ENCODE results near the gene B4GALNT2.

The B4GALNT2 gene

DNA sequence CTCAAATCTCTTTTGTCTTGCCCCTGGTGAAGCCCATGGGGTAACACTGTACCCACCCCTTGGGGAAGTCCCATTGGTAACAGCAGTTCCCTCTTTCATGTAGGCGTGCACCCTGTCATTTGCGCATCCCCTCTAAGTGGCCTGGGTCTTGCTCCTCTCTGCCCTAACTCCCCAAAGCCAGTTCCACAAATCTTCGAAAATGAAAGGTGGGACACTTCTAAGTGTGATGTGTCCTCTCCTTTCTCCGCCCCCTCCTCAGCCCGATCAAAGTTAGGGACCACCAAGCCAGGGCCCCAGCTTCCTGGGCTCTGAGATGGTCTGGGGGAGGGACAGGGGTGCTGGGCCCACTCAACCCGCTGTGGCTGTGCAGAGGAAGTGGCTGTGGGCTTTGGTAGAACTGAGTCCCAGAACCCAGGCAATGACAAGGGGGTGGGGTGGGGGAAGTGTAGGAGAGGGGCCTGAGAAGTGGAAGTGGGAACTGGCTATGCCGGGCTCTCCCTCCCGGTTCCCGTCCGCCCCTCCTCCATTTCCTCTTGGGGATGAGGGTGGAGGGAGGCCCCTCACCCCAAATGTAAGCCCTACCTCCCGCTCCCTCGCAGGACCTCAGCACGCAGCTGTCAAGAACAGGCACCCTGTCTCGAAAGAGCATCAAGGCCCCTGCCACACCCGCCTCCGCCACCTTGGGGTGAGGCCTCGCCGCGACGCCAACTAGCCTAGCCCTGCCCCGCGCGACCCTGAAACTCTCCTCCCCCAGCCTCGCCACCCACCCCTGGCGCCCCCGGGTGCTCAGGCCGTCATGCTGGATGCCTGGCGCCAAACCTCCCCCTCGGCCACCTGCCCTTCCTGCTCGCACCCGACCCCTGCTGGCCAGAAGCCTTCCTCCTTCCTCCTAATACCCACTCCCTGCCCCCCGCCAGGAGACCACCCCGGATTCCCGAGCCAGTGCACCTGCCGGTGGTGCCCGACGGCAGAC is 86.7 kb downstream of the B4GALNT2 start:
- Histone ChIP-seq H3K27me3 (ENCODE audit: control insufficient read depth, insufficient read depth, low read length) (peaks cover 25% of the 10 kb centered on the region), H3K9me3 (ENCODE audit: control insufficient read depth, low read length) (no peaks in the 10 kb centered on the region), H3K36me3 (ENCODE audit: control insufficient read depth, insufficient read depth, low read length) (no peaks in the 10 kb centered on the region), H3K4me1 (ENCODE audit: control insufficient read depth, insufficient read depth, low read length) (no peaks in the 10 kb centered on the region), H3K9ac (ENCODE audit: low read length) (no peak overlapping the region), H3K4me3 (ENCODE audit: low read length) (no peak overlapping the region)

DNA sequence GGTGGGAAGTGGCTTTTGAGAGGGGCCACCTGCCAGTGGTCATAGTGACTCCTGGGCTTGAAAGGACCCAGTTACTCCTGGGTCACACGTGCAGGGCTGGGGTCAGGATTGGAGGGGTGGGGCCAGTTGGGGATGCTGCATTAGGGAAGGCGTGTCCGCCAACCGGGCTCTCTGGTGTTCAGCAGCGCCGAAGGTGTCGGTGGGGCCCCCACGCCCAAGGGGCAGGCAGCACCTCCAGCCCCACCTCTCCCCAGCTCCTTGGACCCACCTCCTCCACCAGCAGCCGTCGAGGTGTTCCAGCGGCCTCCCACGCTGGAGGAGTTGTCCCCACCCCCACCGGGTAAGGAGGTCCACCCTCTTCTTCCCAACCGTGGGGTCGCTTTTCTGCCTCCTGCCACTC is 87.4 kb downstream of the B4GALNT2 start:
- Histone ChIP-seq H3K9ac (ENCODE audit: low read length) (no peak overlapping the region), H3K27me3 (ENCODE audit: control insufficient read depth, insufficient read depth, low read length) (peaks cover 32% of the 10 kb centered on the region), H3K36me3 (ENCODE audit: control insufficient read depth, insufficient read depth, low read length) (no peaks in the 10 kb centered on the region), H3K9me3 (ENCODE audit: control insufficient read depth, low read length) (no peaks in the 10 kb centered on the region), H3K4me1 (ENCODE audit: control insufficient read depth, insufficient read depth, low read length) (no peaks in the 10 kb centered on the region), H3K4me3 (ENCODE audit: low read length) (no peak overlapping the region)

DNA sequence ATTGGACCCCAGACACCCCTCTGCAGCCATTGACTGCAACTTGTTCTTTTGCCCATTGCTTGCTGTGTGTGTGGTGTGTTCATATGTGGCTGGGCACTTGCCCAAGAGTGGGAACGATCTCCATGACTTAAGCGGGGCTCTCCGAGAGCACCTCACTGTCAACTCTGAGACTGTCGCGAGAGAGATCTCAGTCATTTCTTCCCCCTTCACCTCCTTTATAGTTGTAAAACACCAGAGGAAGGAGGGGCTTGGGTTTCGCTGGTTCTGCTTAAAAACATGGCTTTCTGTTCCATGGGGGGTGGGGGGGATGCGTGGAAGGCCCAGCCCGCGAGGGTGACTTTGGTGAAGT is 90.6 kb downstream of the B4GALNT2 start:
- H3K4me3 ChIP-seq (ENCODE audit: low read length), result no peak overlapping the region
- H3K9ac ChIP-seq (ENCODE audit: low read length), result no peak overlapping the region
- H3K9me3 ChIP-seq (ENCODE audit: control insufficient read depth, low read length), result no peaks in the 10 kb centered on the region
- no peaks in the 10 kb centered on the region for H3K36me3 ChIP-seq (ENCODE audit: control insufficient read depth, insufficient read depth, low read length)
- H3K27me3 ChIP-seq (ENCODE audit: control insufficient read depth, insufficient read depth, low read length), result peaks cover 64% of the 10 kb centered on the region
- H3K4me1 ChIP-seq (ENCODE audit: control insufficient read depth, insufficient read depth, low read length), result no peaks in the 10 kb centered on the region

DNA sequence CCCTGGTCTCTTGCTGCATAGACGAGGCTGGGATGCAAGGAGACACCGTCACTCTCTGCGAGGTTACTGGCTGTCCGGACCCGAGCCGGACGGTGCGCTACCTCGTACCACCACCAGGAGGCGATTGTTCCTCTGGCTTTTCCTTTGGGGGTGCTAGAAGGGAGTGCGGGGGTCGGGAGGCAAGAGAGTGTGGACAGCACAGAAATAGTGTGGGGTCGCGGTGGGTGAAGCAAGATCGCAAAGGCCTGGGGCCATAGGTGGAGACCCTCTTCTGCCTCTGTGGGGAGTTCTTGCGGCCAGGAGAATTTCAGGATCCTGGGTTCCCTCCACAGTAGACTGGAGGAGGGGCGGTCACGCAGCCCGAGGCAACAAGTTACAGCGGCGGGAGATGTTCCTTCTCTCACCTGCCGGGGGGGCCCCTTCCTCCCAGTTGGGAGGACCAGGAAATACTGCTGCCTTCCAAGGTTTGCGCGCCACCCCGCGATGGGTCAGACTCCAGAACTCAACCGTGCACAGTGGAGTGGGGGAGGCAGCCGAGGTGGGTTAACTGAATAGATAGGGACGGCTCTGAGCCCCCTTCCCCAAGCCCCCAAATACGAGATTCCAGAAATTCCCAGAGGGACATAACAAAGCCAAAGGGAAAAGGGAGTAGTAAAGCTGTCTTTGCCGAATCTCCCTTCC is 91.1 kb downstream of the B4GALNT2 start:
- no peaks in the 10 kb centered on the region for H3K36me3 ChIP-seq (ENCODE audit: control insufficient read depth, insufficient read depth, low read length)
- no peak overlapping the region for H3K4me3 ChIP-seq (ENCODE audit: low read length)
- no peaks in the 10 kb centered on the region for H3K4me1 ChIP-seq (ENCODE audit: control insufficient read depth, insufficient read depth, low read length)
- H3K9ac ChIP-seq (ENCODE audit: low read length), result no peak overlapping the region
- no peaks in the 10 kb centered on the region for H3K9me3 ChIP-seq (ENCODE audit: control insufficient read depth, low read length)
- peaks cover 62% of the 10 kb centered on the region for H3K27me3 ChIP-seq (ENCODE audit: control insufficient read depth, insufficient read depth, low read length)

DNA sequence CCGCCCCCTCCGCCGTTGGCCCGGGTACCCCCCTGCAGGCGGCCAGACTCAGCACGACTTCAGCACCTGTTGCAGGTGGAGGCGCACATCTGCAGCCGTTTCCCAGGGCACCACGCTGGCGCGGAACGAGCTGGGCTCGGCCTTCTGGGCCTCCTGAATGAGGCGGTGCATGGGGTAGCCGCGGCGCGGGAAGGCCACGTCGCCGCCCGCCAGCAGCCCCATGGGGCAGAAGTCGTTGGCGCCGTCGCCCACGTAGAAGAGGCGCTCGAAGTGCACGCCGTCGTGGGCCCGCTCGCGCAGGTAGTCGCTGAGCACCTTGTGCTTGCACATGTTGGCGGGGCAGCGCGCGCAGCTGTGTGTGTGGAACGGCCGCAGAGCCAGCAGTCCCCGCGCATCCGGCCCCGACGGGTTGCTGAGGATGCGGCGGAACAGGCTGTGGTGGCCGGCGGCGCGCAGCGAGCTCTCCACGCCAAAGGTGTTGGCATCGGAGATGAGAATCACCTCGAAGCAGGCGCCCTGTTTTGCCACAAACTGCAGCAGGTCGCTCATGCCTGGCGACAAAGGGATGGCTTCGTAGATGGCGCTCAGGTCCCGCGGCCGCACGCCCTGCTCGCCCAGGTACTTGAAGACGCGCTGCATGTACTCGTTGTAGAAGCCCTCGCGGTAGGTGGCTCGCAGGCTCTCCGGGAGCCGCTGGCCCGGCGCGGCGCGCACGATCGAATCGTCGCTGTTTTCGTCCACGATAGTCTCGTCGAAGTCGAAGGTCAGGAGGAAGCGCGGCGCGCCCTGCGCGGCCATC is 91.8 kb downstream of the B4GALNT2 start:
- peaks cover 68% of the 10 kb centered on the region for H3K27me3 ChIP-seq (ENCODE audit: control insufficient read depth, insufficient read depth, low read length)
- no peak overlapping the region for H3K4me3 ChIP-seq (ENCODE audit: low read length)
- no peaks in the 10 kb centered on the region for H3K9me3 ChIP-seq (ENCODE audit: control insufficient read depth, low read length)
- H3K4me1 ChIP-seq (ENCODE audit: control insufficient read depth, insufficient read depth, low read length), result no peaks in the 10 kb centered on the region
- H3K9ac ChIP-seq (ENCODE audit: low read length), result no peak overlapping the region
- no peaks in the 10 kb centered on the region for H3K36me3 ChIP-seq (ENCODE audit: control insufficient read depth, insufficient read depth, low read length)

DNA sequence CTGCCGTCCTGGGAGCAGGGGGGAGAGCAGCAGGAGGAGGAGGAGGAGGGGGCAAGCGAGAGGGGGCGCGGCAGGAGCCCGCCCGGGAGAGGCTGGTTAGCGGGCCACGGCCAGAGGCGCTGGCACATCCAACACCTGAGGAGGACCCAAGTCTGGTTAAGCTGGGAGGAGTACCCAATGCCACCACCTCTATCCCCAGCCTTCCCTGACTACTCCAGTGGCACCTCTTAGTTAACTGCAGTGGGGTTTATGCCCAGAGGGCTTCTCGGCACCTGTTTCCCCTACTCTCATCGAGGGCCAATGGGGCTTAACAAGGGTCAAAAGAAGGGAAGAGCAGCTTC is 92.4 kb downstream of the B4GALNT2 start:
- Histone ChIP-seq H3K9me3 (ENCODE audit: control insufficient read depth, low read length) (no peaks in the 10 kb centered on the region), H3K4me1 (ENCODE audit: control insufficient read depth, insufficient read depth, low read length) (no peaks in the 10 kb centered on the region), H3K36me3 (ENCODE audit: control insufficient read depth, insufficient read depth, low read length) (no peaks in the 10 kb centered on the region), H3K27me3 (ENCODE audit: control insufficient read depth, insufficient read depth, low read length) (peaks cover 74% of the 10 kb centered on the region), H3K9ac (ENCODE audit: low read length) (no peak overlapping the region), H3K4me3 (ENCODE audit: low read length) (no peak overlapping the region)

DNA sequence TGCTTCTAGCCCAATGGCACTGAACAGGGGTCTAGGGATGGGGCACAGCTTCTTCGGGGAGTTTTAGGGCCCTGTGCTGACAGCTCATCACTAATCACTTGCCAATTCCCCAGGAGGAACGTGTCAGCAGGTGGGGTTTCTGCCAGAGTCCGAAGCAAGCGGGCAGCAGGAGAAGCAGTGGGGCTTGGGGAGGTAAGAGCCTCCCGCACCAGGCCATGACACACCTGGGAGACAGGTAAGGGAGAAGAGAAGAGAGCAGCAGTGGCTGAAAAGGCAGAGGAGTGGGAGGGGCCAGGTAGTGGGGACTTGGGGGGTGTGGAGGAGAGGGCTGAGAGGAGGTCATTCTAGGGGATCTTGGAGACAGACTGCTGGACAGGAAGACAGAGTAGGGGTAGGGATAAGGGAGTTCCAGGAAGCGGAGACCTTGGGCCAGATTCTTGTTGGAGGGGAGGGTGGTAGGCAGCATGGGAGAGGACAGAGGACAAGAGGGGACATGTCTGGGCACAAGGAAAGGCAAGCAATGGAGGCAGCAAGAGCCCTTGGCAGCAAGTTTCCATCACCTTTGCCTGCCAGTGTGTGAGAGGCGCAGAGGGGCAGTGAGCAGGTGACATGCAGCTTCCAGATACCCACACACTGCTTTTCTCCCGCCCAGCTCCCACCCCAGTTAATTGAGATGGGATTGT is 93.1 kb downstream of the B4GALNT2 start:
- Histone ChIP-seq H3K9ac (ENCODE audit: low read length) (no peak overlapping the region), H3K27me3 (ENCODE audit: control insufficient read depth, insufficient read depth, low read length) (peaks cover 81% of the 10 kb centered on the region), H3K4me1 (ENCODE audit: control insufficient read depth, insufficient read depth, low read length) (peaks cover under 1% of the 10 kb centered on the region), H3K9me3 (ENCODE audit: control insufficient read depth, low read length) (no peaks in the 10 kb centered on the region), H3K4me3 (ENCODE audit: low read length) (no peak overlapping the region), H3K36me3 (ENCODE audit: control insufficient read depth, insufficient read depth, low read length) (no peaks in the 10 kb centered on the region)
